ENCODE results near the gene ERBB4. TPM values are rescaled to one million over a fixed set of nuclear protein-coding genes. Genes with fewer than 3 reads are reported as not detected.

Gene ERBB4
- total RNA-seq, 4 donors from 2014 or later: 0.59 to 1.5 (median 0.83) TPM

DNA sequence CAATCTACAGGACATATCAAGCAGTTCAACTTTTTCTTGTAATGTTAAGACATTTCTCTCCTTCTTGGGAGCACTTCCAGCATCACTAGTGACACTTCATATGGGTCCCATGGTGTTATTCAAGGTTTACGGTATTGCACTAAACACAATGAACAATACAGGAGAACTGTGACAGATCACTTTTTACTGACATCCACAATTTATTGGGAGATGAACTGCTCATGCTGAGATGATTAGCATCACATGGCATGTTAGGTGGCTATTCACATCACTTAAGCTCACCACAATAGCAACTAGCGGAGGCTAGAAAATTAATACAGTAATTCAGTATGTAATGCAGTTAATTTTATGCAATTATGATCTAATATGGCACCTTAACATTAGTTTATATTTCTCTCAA, 264.4 kb downstream of the ERBB4 start:
- 86 to 95% methylated on average over 2 of the region's 2 CpGs for WGBS, 2 donors
- TF ChIP-seq CTCF (IDR thresholded peaks at IDR 0.05) (no peak), POLR2A (IDR thresholded peaks at IDR 0.05) (no peak)

GRCh38 chr2:212271583-212271982, 267.0 kb downstream of the ERBB4 start:
- 43 to 52% methylated on average over 3 of the region's 3 CpGs for WGBS, 2 donors
- DNase-seq (ENCODE audit: low spot score in 2 of 2): no peak
- no peak overlapping the region for H3K4me3 ChIP-seq (ENCODE audit: low read depth, poor library complexity, severe bottlenecking)
- TF ChIP-seq CTCF (IDR thresholded peaks at IDR 0.05) (no peak), POLR2A (IDR thresholded peaks at IDR 0.05) (no peak)
- intact Hi-C loops (cut with DNase I; ENCODE audit: low total_unique reads): no loop called here

More for the DNA sequence above, 264.4 kb downstream of the ERBB4 start:
- intact Hi-C loops (cut with DNase I; ENCODE audit: low total_unique reads): no loop called here
- no peak for DNase-seq (ENCODE audit: low spot score in 2 of 2)
- H3K4me3 ChIP-seq (ENCODE audit: low read depth, poor library complexity, severe bottlenecking): no peak overlapping the region

- TF ChIP-seq POLR2A (IDR thresholded peaks at IDR 0.05): no peak
- no peak for TF ChIP-seq CTCF (IDR thresholded peaks at IDR 0.05)
- 39% methylated on average over 1 of the region's 1 CpG for WGBS, 2 donors
- no peak for DNase-seq (ENCODE audit: low spot score in 2 of 2)
- no peak overlapping the region for H3K4me3 ChIP-seq (ENCODE audit: low read depth, poor library complexity, severe bottlenecking)
- intact Hi-C loops (cut with DNase I; ENCODE audit: low total_unique reads): loop anchor here (10.0 kb wide), 1 partner anchor 814 kb away; no protein-coding TSS in a partner anchor
Observed at GRCh38 chr2:212269005-212269404, 269.6 kb downstream of the ERBB4 start.

DNA sequence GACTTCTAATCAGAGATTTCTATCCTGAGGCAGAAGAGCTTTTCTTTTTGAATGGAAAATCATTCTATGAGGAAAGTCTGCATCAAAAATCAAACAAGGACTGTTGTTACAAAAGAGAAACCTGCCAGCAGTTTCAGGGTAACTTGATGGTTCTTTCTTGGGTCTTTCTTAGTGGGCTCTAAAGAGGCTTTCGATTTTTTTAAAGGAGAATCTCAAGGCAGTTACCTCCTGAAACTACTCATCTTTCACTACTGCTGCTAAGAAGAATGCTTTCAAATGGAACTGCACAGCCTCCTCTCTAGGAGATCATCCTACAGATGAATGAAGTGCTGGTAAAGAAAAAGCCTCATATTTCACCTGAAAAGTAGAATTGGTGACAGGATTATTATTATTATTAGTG, 272.3 kb downstream of the ERBB4 start:
- no peak overlapping the region for H3K4me3 ChIP-seq (ENCODE audit: low read depth, poor library complexity, severe bottlenecking)
- 68 to 73% methylated on average over 1 of the region's 1 CpG for WGBS, 2 donors
- DNase-seq (ENCODE audit: low spot score in 2 of 2): no peak
- intact Hi-C loops (cut with DNase I; ENCODE audit: low total_unique reads): loop anchor here (10.0 kb wide), 1 partner anchor 811 kb away; no protein-coding TSS in a partner anchor
- TF ChIP-seq POLR2A (IDR thresholded peaks at IDR 0.05) (no peak), CTCF (IDR thresholded peaks at IDR 0.05) (no peak)

DNA sequence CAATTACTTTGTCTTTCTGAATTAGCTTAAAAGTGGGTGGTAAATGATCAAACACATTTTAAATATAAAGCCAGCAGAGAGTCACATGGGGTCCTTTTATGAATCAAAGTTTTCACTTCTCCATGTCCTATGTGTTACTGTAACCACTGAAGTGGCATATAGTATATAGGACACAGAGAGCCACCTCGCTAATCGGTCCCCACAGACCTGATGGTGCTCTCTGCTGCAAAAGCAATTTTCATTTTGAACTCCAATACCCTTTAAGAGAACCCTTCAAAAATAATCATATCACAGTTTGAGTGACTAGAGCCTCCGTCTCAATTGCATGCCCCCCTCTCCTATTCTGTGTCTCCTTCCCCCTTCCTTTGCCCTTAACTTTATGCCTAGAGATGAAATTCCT, 272.8 kb downstream of the ERBB4 start:
- DNase-seq (ENCODE audit: low spot score in 2 of 2): no peak
- intact Hi-C loops (cut with DNase I; ENCODE audit: low total_unique reads): loop anchor here (10.0 kb wide), 1 partner anchor 811 kb away; no protein-coding TSS in a partner anchor
- 79 to 85% methylated on average over 3 of the region's 3 CpGs for WGBS, 2 donors
- no peak for TF ChIP-seq CTCF (IDR thresholded peaks at IDR 0.05)
- TF ChIP-seq POLR2A (IDR thresholded peaks at IDR 0.05): no peak
- H3K4me3 ChIP-seq (ENCODE audit: low read depth, poor library complexity, severe bottlenecking): no peak overlapping the region

DNA sequence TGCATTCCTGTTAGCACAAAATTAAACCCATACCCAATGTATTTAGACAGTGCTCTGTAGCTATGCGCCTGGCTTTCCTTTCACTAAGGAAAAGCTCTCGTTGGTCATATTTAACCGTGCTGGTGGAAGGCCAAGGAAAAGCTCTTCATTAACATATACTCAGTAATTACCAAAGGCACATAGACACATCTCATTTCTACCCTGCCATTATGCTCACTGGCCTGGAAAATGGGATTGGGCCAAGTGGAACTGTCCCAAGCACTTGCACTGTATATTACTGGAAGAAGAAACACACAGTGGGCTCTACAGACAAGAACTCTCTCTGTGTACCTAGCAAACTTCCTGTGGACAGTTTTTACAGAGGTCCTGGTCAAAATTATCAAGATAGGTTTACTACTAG, 274.4 kb downstream of the ERBB4 start:
- intact Hi-C loops (cut with DNase I; ENCODE audit: low total_unique reads): loop anchor here (10.0 kb wide), 1 partner anchor 809 kb away; no protein-coding TSS in a partner anchor
- WGBS, 2 donors: 93 to 94% methylated on average over 3 of the region's 3 CpGs
- H3K4me3 ChIP-seq (ENCODE audit: low read depth, poor library complexity, severe bottlenecking): no peak overlapping the region
- TF ChIP-seq CTCF (IDR thresholded peaks at IDR 0.05) (no peak), POLR2A (IDR thresholded peaks at IDR 0.05) (no peak)
- no peak for DNase-seq (ENCODE audit: low spot score in 2 of 2)

Measured in lower leg skin (tissue), 4 donors.